DMS153 treated with DMSO at 0.1 percent for 48 hours (cell line): ENCODE results near the gene RNF169.

Experiments used
- DNase-seq: peaks from one replicate; lab custom pipeline; 2025; ENCODE audit not compliant: unreplicated experiment; lab: John Stamatoyannopoulos, UW

Gene RNF169

DNA sequence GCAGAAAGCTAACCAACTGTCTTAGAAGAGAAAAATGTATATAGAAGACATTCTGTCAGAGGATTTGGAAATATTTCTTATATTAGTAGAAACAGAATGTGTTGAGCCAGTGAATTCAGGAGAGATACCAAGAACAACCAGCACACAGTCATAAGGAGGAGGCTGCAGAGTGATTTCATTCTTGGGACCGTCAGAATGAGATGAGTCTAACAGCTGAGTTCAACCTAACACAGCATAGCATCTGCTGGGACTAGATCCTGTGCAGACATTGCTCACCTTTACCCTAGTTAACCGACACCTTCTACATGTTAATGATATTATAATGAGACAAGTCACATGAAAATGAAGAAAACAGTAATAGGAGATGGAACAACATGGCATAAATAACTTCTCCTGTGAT lies 114.8 kb downstream of the RNF169 start:
- DNase-seq: no peak

DNA sequence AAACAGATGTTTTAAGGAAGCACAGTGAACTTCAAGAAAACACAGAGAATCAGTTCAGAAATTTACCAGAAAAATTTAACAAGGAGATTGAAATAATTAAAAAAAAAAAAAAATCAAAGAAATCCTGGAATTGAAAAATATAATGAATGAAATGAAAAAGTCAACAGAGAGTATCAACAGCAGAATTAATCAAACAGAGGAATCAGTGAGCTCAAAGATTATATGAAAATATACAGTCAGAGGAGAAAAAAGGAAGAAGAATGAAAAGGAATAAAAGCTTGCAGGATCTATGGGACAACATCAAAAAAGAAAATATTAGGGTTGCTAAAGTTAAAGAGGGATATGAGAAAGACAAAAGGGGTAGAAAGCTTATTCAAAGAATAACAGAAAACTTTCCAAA lies 117.9 kb downstream of the RNF169 start:
- DNase-seq: no peak

DNA sequence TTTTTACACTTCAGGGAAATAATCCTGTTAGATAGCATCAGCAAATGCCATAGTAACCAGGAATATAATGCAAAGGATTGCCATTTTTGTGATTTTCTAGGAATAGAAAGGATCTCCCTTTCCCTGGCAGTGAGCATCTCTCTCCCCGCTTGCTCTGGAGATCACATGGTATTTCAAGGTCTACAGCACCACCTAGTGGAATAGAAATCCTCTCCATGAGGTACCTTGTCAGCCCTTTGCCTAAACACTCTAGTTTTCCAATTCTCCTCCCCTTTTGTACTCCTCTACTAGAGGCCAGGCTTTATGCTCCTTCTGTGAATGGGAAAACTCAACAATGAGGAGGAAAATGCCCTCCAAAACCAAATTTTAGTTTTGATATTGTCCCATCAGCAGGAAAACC lies 121.8 kb downstream of the RNF169 start:
- no peak for DNase-seq

DNA sequence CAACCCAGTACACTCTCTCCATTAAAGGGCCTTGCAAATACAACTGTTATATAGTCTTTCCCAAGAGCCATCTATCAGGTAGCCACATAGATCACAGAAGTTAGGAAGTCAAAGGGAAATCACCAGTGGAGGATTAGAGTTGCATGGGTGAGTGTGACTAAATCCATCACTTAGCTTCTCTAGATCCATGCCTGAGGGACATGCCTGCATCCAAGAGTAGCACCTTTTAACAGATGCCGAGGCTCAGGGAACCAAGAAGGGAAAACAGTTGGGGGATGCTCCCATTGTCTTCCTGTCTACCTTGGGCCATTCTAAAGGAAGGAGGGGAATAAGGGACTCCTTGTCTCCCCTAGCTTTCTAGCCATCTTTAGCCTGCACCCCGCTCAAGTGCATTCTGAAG lies 122.4 kb downstream of the RNF169 start:
- DNase-seq: no peak

DNA sequence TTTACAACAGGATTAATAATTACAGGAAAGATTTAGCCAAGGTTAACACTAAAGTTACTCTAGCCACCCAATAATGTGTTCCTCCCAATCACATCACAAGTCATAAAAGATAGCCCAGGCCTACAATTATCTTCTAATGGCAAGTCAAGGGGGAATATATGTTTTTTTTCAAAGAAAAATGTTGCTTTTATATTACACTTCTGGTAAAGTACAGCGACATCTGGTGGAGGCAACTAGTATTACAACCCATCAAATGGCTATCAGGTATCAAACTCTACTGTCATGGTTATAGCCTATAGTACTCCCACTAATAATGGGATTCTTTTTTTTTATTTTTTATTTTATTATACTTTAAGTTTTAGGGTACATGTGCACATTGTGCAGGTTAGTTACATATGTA lies 128.5 kb downstream of the RNF169 start:
- no peak for DNase-seq
